ENCODE measurements around the gene KCNJ1. TPM values are rescaled to one million over a fixed set of nuclear protein-coding genes. Genes with fewer than 3 reads are reported as not detected.

Gene KCNJ1
- total and polyA plus RNA-seq, 2 of the 8 experiments (the other 6 are each of a cell fraction or from before 2014, with no cell fraction given) = 0.17 to 0.23 TPM

- Histone ChIP-seq H3K56ac (replicated peaks; ENCODE audit: insufficient read length, low read depth, low read length) (no peak overlapping the region), H3K79me2 (ENCODE audit: control insufficient read depth in 1 of 2, insufficient read depth in 2 of 2, low read length in 2 of 2) (no peaks in the 10 kb centered on the region), H3K23me2 (ENCODE audit: low read depth, low read length) (peaks cover 4% of the 10 kb centered on the region; the same call in 1 of the 2 replicates), H3K4me2 (ENCODE audit: insufficient read depth in 1 of 2, low read depth in 2 of 2, low read length in 2 of 2) (no peak overlapping the region), H4K8ac (ENCODE audit: extremely low read depth, insufficient read depth, low read length) (no peak overlapping the region), H2BK5ac (ENCODE audit: low read depth, low read length) (no peak overlapping the region), H3K18ac (ENCODE audit: extremely low read depth, low read length) (no peak overlapping the region), H2BK120ac (replicated peaks; ENCODE audit: low read depth, low read length) (no peak overlapping the region), H2BK12ac (ENCODE audit: low read depth, low read length) (no peak overlapping the region), H3K79me1 (ENCODE audit: low read depth, low read length) (no peaks in the 10 kb centered on the region), H3K4me3 (ENCODE audit: extremely low read depth in 1 of 4, insufficient read depth in 2 of 4, low read depth in 3 of 4, low read length in 4 of 4) (no peak overlapping the region), H3K9ac (replicated peaks in 1 of 4; ENCODE audit: extremely low read depth in 1 of 4, low read depth in 3 of 4, low read length in 3 of 4) (no peak overlapping the region), H3K14ac (ENCODE audit: insufficient read length) (no peak overlapping the region), H3K36me3 (ENCODE audit: control insufficient read depth in 2 of 4, insufficient read depth in 4 of 4, low read length in 3 of 4) (no peaks in the 10 kb centered on the region), H4K5ac (ENCODE audit: insufficient read length, low read depth, low read length) (no peak overlapping the region), H3K27me3 (replicated peaks in 1 of 4; ENCODE audit: control insufficient read depth in 3 of 4, extremely low read depth in 1 of 4, insufficient read depth in 3 of 4, low read length in 3 of 4) (peaks cover 0 to 9% (median 7%) of the 10 kb centered on the region in 4 experiments; a peak in 4 of 7 replicates), H4K91ac (replicated peaks; ENCODE audit: insufficient read length, low read length) (no peak overlapping the region), H3K9me3 (ENCODE audit: insufficient read depth in 2 of 2, low read depth in 1 of 2, low read length in 1 of 2) (no peaks in the 10 kb centered on the region), H2AK5ac (ENCODE audit: low read depth, low read length) (no peak overlapping the region), H2BK15ac (ENCODE audit: low read length) (no peak overlapping the region), H2AFZ (ENCODE audit: low read length) (no peak overlapping the region), H3K23ac (ENCODE audit: insufficient read length) (no peak overlapping the region), H3K4ac (replicated peaks; ENCODE audit: insufficient read length, low read depth, low read length) (no peak overlapping the region), H4K20me1 (replicated peaks in 1 of 2; ENCODE audit: control insufficient read depth in 1 of 2, insufficient read depth in 2 of 2, low read length in 2 of 2) (no peaks in the 10 kb centered on the region), H3K27ac (ENCODE audit: low read depth, low read length) (no peak overlapping the region), H2BK20ac (ENCODE audit: low read length) (no peak overlapping the region), H3K4me1 (replicated peaks in 1 of 4; ENCODE audit: control insufficient read depth in 3 of 4, insufficient read depth in 4 of 4, low read length in 3 of 4) (peaks cover 0 to 14% (median 6%) of the 10 kb centered on the region in 4 experiments; a peak in 4 of 7 replicates)
- FAIRE-seq (no peak), DNase-seq (ENCODE audit: low read depth in 1 of 2, low spot score in 2 of 2) (no peak)
- ChIA-PET CTCF (ENCODE audit: partially characterized antibody) (interaction anchor here (0.8 to 3.9 kb wide), 7 partner anchors 8 to 664 kb away, joined by 3 to 14 read pairs (median 5); no protein-coding TSS in a partner anchor), POLR2A (ENCODE audit: partially characterized antibody) (no interaction called here)
- TF ChIP-seq POLR2A (IDR thresholded peaks at IDR 0.05; ENCODE audit: control extremely low read depth in 1 of 2, low read depth in 2 of 2, low read length in 2 of 2) = no peak
- no peak for TF ChIP-seq EZH2 (IDR thresholded peaks at IDR 0.05; ENCODE audit: low read depth, low read length, severe bottlenecking)
- TF ChIP-seq ZNF274 (IDR thresholded peaks at IDR 0.05; ENCODE audit: borderline replicate concordance, extremely low read depth, low read length) = no peak
- TF ChIP-seq RAD21 (IDR thresholded peaks at IDR 0.05 in 1 of 2, conservative IDR thresholded peaks at IDR 0.05 in 1 of 2; ENCODE audit: low read depth in 2 of 2, low read length in 2 of 2) = no peak
- 97% methylated on average over 2 of the region's 2 CpGs; no CpG with 5 or more reads in 1 of the 2 experiments for WGBS, 2 experiments (ENCODE audit: extremely low coverage in 1 of 2, insufficient coverage in 1 of 2, insufficient read length in 1 of 2, insufficient replicate concordance in 2 of 2, low coverage in 1 of 2, low lambda C conversion rate in 2 of 2, missing lambda C conversion rate in 1 of 2)
Measured at GRCh38 chr11:128822130-128822529, 45.0 kb downstream of the KCNJ1 start.

All from H1 (cell line).